K562 (cell line): ENCODE measurements around the gene GLT1D1. TPM values are rescaled to one million over a fixed set of nuclear protein-coding genes. Genes with fewer than 3 reads are reported as not detected.
A peak's percentile ranks its signal among the peaks of the same experiment; 100 is the strongest.

Source experiments
- ATAC-seq: fragments of 200-7000 bp; cut with Tn5 transposase; 3 replicates; pipeline ENCODE4 v1.9.1; 2020; ENCODE audit warnings: moderate library complexity
- BruUV-seq: library from RNA; stranded (reverse); fragments of 400-500 nt; replicated peaks from 2 replicates; lab custom pipeline; 2021; lab: Mats Ljungman, UMichigan
- CTCF ChIA-PET: fragments of 300-600 bp; formaldehyde crosslinking; extraction: SDS; loops from one replicate; lab custom pipeline; 2021; ENCODE audit warnings: low intra/inter-chr PET ratio; lab: Yijun Ruan, JAX
- POLR2A ChIA-PET: fragments of 300-600, 350-650 bp; sonication (Branson Sonifier 250); formaldehyde crosslinking; extraction: SDS; loops from one replicate; lab custom pipeline; 2021; ENCODE audit warnings: antibody characterized with exemption, inconsistent platforms; lab: Yijun Ruan, JAX
- DNase-seq, 4 experiments: peaks; one replicate each; pipeline versions ENCODE4 v3.0.0 to v3.0.0-alpha.2; 2011 to 2018; ENCODE audit warnings: low spot score in 3 of 4, mixed read lengths in 3 of 4; ENCODE audit errors: extremely low read depth in 1 of 4
- FAIRE-seq: peaks from 2 replicates; lab custom pipeline; 2011; peaks lifted over from hg19 to GRCh38; lab: Jason Lieb, UNC
- H2AFZ ChIP-seq: 2 replicates; pipeline ENCODE4 v1.6.0; 2011; ENCODE audit warnings: low read depth, low read length, control low read depth, inconsistent platforms
- H3K27ac ChIP-seq: fragments of 200-600 bp; 3 replicates; pipeline ENCODE4 v1.8.0; 2011; ENCODE audit warnings: low read depth, mild to moderate bottlenecking, control low read depth, inconsistent platforms, low read length, moderate library complexity, mixed read lengths; ENCODE audit errors: extremely low read depth
- H3K27me3 ChIP-seq, 2 experiments: fragments of 300-600 bp in 1 of 2; 2 replicates in 1 of 2; 3 replicates in 1 of 2; pipeline versions ENCODE4 v1.6.0 to v1.8.0; 2011; ENCODE audit warnings: inconsistent platforms in 2 of 2, low read length in 2 of 2, mild to moderate bottlenecking in 1 of 2, mixed read lengths in 1 of 2, moderate library complexity in 1 of 2; ENCODE audit not compliant: control insufficient read depth in 2 of 2, insufficient read depth in 2 of 2
- H3K36me3 ChIP-seq: fragments of 300-600 bp; 3 replicates; pipeline ENCODE4 v1.8.0; 2011; ENCODE audit warnings: mild to moderate bottlenecking, low read length, inconsistent platforms; ENCODE audit not compliant: control insufficient read depth, insufficient read depth
- H3K4me1 ChIP-seq, 2 experiments: fragments of 200-600 bp in 1 of 2; replicated peaks in 1 of 2; 2 replicates in 1 of 2; 3 replicates in 1 of 2; pipeline versions ENCODE4 v1.5.1 to v1.8.0; 2011; ENCODE audit warnings: inconsistent platforms in 2 of 2, low read length in 2 of 2, mild to moderate bottlenecking in 1 of 2, mixed read lengths in 1 of 2, moderate library complexity in 1 of 2; ENCODE audit not compliant: control insufficient read depth in 2 of 2, insufficient read depth in 2 of 2
- H3K4me2 ChIP-seq: 2 replicates; pipeline ENCODE4 v1.6.1; 2011; ENCODE audit warnings: low read length, control low read depth, inconsistent platforms, mixed read lengths; ENCODE audit not compliant: insufficient read depth
- H3K4me3 ChIP-seq: fragments of 200-600 bp; sonication (generic), shearing (Covaris generic); 2 replicates; pipeline ENCODE4 v1.5.1; 2016; ENCODE audit warnings: control low read depth, inconsistent platforms
- H3K79me2 ChIP-seq: fragments of 200-600 bp; 3 replicates; pipeline ENCODE4 v1.8.0; 2011; ENCODE audit warnings: low read length, inconsistent platforms; ENCODE audit not compliant: control insufficient read depth, insufficient read depth
- H3K9ac ChIP-seq, 2 experiments: 2 replicates each; pipeline versions ENCODE4 v1.6.0 to v1.6.1; 2011; ENCODE audit warnings: low read depth in 2 of 2, low read length in 2 of 2, control low read depth in 1 of 2, inconsistent platforms in 1 of 2, mild to moderate bottlenecking in 1 of 2, mixed read lengths in 1 of 2; ENCODE audit not compliant: insufficient read depth in 1 of 2
- H3K9me1 ChIP-seq: one replicate; pipeline ENCODE4 v1.6.0; 2011; ENCODE audit warnings: inconsistent platforms, mild to moderate bottlenecking, low read length, moderate library complexity; ENCODE audit not compliant: control insufficient read depth, insufficient read depth
- H3K9me3 ChIP-seq: replicated peaks from 2 replicates; pipeline ENCODE4 v1.5.1; 2011; ENCODE audit warnings: low read depth, low read length, inconsistent platforms; ENCODE audit not compliant: control insufficient read depth, insufficient read depth
- H4K20me1 ChIP-seq: replicated peaks from 2 replicates; pipeline ENCODE4 v1.6.1; 2011; ENCODE audit warnings: low read length, inconsistent platforms, mixed read lengths; ENCODE audit not compliant: control insufficient read depth, insufficient read depth
- EGR1 ChIP-seq: fragments of 450-650 bp; conservative IDR thresholded peaks from 2 replicates; pipeline ENCODE4 v1.6.1; 2017; ENCODE audit warnings: mild to moderate bottlenecking
- ESRRB ChIP-seq: fragments of 250-450 bp; sonication (Bioruptor Pico); IDR thresholded peaks from 2 replicates; pipeline ENCODE4 v1.5.0; 2020; ENCODE audit warnings: mild to moderate bottlenecking, moderate library complexity, borderline replicate concordance
- GTF2F1 ChIP-seq: IDR thresholded peaks from 2 replicates; pipeline ENCODE4 v1.6.1; 2011; ENCODE audit warnings: low read depth, low read length, improper control_type of control experiment
- NEUROD1 ChIP-seq: fragments of 150-350 bp; IDR thresholded peaks from 2 replicates; pipeline ENCODE4 v1.6.1; 2014; ENCODE audit warnings: borderline replicate concordance, low read length, low read depth; ENCODE audit not compliant: partially characterized antibody
- RBM34 ChIP-seq: fragments of 200-400 bp; formaldehyde crosslinking; IDR thresholded peaks from 2 replicates; pipeline ENCODE4 v1.6.1; 2018; ENCODE audit warnings: low read length, borderline replicate concordance; ENCODE audit not compliant: insufficient read depth
- SMAD4 ChIP-seq: fragments of 250-450 bp; sonication (Bioruptor Pico); conservative IDR thresholded peaks from 2 replicates; pipeline ENCODE4 v1.8.0; 2021; ENCODE audit warnings: inconsistent platforms, mild to moderate bottlenecking, moderate library complexity
- SRSF1 ChIP-seq: fragments of 200-400 bp; formaldehyde crosslinking; IDR thresholded peaks from 2 replicates; pipeline ENCODE4 v1.6.1; 2017; ENCODE audit warnings: mild to moderate bottlenecking, low read depth, low read length, moderate library complexity
- TAL1 ChIP-seq: fragments of 450-650 bp; IDR thresholded peaks from 2 replicates; pipeline ENCODE4 v1.6.1; 2016; ENCODE audit warnings: mild to moderate bottlenecking
- WHSC1 ChIP-seq: IDR thresholded peaks from one replicate; pipeline ENCODE4 v1.6.1; 2012; ENCODE audit warnings: low read length, control low read depth, inconsistent platforms
- ZBTB17 ChIP-seq: fragments of 450-650 bp; formaldehyde crosslinking; IDR thresholded peaks from 2 replicates; pipeline ENCODE4 v1.4.0; 2020; ENCODE audit warnings: mild to moderate bottlenecking
- ZNF143 ChIP-seq: sonication (generic); formaldehyde crosslinking; IDR thresholded peaks from 2 replicates; pipeline ENCODE4 v1.9.0; 2022; ENCODE audit warnings: mild to moderate bottlenecking, missing genetic modification reagents
- ZNF311 ChIP-seq: fragments of 250-450 bp; sonication (Bioruptor Pico); IDR thresholded peaks from 2 replicates; pipeline ENCODE4 v1.4.0; 2020; ENCODE audit warnings: mild to moderate bottlenecking, moderate library complexity
- ZNF584 ChIP-seq: fragments of 200-800 bp; sonication (Bioruptor generic); IDR thresholded peaks from 2 replicates; pipeline ENCODE4 v1.6.1; 2016; ENCODE audit warnings: low read depth, mild to moderate bottlenecking, missing genetic modification characterization, missing compliant biosample characterization
- ZNF766 ChIP-seq: fragments of 200-800 bp; sonication (Bioruptor generic); conservative IDR thresholded peaks from 2 replicates; pipeline ENCODE4 v1.6.1; 2016; ENCODE audit warnings: missing genetic modification characterization, missing compliant biosample characterization
- WGBS: fragments of 100-300 bp; shearing (Covaris generic); methylation state at CpG from one replicate; pipeline ENCODE4 v1.1.6; 2016; ENCODE audit warnings: low coverage, mixed read lengths; ENCODE audit not compliant: insufficient coverage; ENCODE audit errors: missing lambda C conversion rate; 5-methylcytosine and 5-hydroxymethylcytosine counted together
- in situ Hi-C: fragments of 300-500 bp; cut with MboI; formaldehyde crosslinking; loops from 4 replicates; pipeline ENCODE4 v1.15.0; 2018; ENCODE audit warnings: inconsistent platforms, mixed read lengths
- intact Hi-C: fragments of 100-400 bp; cut with micrococcal nuclease; formaldehyde crosslinking; loops from 2 replicates; pipeline ENCODE4 v1.14.2; 2022
- polyA plus RNA-seq, 8 experiments: library from polyadenylated mRNA; depleted of rRNA in 4 of 8; stranded (reverse) in 5 of 8; unstranded in 3 of 8; fragments of >200 nt; fragmentation: Nextera tagmentation in 2 of 8; fragmentation: Illumina TruSeq in 1 of 8; extraction: Ambion mirVana in 2 of 8; extraction: Trizol in 1 of 8; gene quantifications; 2 replicates each; pipeline versions ENCODE4 v1.2.1 to v1.2.3, GENCODE V29; 2011 to 2014; ENCODE audit warnings: inconsistent platforms in 1 of 8, missing spikeins in 1 of 8
- total RNA-seq, 7 experiments: library from RNA; depleted of rRNA in 6 of 7; stranded (reverse); fragments of >200 nt in 6 of 7; fragmentation: Illumina TruSeq in 2 of 7; extraction: Trizol in 2 of 7; gene quantifications; 2 replicates each; pipeline versions ENCODE4 v1.2.1 to v1.2.3, GENCODE V29; 2011 to 2021; ENCODE audit warnings: low replicate concordance in 1 of 7
- TF ChIP-seq, protein P1 (sequence below): sonication (generic); formaldehyde crosslinking; IDR thresholded peaks from 2 replicates; pipeline ENCODE4 v1.8.0; 2022; ENCODE audit warnings: missing genetic modification reagents, mild to moderate bottlenecking, moderate library complexity, borderline replicate concordance
- TF ChIP-seq, protein P2 (sequence below): fragments of 250-450 bp; sonication (Bioruptor Pico); IDR thresholded peaks from 2 replicates; pipeline ENCODE4 v1.8.0; 2021; ENCODE audit warnings: moderate library complexity, mild to moderate bottlenecking, inconsistent platforms

The GLT1D1 gene
- total and polyA plus RNA-seq, 9 of the 15 experiments (the other 6 are each of a cell fraction or from before 2014, with no cell fraction given), result 0.04 TPM; not detected in 8

DNA sequence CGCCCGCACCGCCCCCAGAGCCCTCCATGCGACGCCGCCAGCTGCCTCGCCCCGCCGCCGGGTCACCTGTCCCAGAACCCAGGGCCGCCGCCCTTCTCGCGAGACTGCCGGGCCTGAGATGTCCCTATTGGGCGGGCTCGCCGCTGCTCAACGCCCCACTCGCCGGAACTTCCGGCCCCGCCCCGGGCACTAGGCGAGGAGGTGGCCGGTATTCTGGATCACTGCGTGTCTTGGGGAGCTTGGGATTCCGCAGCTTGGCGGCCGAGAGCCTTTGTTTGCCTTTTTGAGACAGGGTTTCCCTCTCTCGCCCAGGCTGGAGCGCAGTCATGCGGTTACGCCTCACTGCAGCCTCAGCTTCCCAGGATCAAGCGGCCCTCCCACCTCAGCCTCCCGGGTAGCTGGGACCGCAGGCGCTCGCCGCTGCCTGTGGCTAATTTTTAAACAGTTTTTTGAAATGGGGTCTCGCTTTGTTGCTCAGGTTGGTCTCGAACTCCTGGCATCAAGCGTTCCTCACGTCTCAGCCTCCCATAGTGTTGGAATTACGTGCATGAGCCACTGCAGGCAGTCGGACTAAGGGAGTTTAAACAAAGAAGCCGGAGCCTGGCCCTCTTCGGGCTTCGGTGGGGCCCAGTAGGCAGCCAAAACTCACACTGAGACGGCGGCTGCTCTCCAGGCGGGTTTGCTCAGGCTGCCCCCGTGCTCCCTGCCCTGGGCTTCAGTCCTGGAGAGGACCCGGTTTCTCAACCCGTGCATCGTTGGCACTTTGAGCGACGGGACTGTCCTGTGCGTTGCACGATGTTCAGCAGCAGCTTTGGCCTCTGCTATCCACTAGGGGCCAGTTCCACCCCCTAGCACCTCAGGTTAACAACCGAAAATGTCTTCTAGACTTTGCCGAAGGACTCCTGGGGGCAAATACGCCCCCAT is 29.1 kb upstream of the GLT1D1 start, which contains the start of gene SLC15A4 (continued):
- TF ChIP-seq, protein P1, sequence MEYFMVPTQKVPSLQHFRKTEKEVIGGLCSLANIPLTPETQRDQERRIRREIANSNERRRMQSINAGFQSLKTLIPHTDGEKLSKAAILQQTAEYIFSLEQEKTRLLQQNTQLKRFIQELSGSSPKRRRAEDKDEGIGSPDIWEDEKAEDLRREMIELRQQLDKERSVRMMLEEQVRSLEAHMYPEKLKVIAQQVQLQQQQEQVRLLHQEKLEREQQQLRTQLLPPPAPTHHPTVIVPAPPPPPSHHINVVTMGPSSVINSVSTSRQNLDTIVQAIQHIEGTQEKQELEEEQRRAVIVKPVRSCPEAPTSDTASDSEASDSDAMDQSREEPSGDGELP (CRISPR knock-in tag), result peak; percentile 90
- TF ChIP-seq NEUROD1 (peak; percentile 85), ESRRB (CRISPR knock-in tag) (no peak), ZNF766 (CRISPR knock-in tag) (0 out of 2 replicates have a peak, but pooled peaks have one; percentile 27), SMAD4 (no peak)

DNA sequence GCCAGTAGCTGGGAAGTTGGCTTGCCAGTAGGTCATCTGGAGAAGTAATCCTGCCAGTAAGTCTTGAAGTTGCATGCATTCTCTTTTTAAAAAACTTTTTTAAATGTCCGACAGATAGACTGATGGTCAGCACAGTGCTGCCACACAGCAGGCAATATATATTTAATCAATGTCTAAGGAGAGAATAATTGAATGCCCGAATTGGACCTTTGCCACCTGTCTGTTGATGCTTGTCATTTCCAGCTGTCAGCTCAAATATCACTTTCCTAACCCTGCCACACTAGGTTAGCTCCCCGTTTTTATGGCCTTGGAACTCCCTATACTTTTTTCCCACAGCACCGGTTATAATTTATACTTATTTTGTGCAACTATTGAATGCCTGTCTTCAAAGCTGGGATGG is 27.4 kb upstream of the GLT1D1 start:
- Histone ChIP-seq H3K4me3 (no peak overlapping the region), H3K9ac (no peak overlapping the region), H3K36me3 (peaks cover 7% of the 10 kb centered on the region; the same call in 2 of the 3 replicates), H3K27ac (no peak overlapping the region), H2AFZ (no peak overlapping the region), H4K20me1 (peaks cover 4% of the 10 kb centered on the region; the same call in 1 of the 2 replicates), H3K9me1 (no peaks in the 10 kb centered on the region), H3K79me2 (peaks cover 27% of the 10 kb centered on the region), H3K4me1 (peaks cover 0 to 27% of the 10 kb centered on the region in 2 experiments; a peak in 3 of 5 replicates), H3K27me3 (peaks cover 16% of the 10 kb centered on the region in 2 experiments), H3K4me2 (no peak overlapping the region), H3K9me3 (no peaks in the 10 kb centered on the region)
- POLR2A ChIA-PET, result no interaction called here
- 48% methylated on average over 4 of the region's 4 CpGs for WGBS
- intact Hi-C loops, result no loop called here
- CTCF ChIA-PET, result no interaction called here
- ATAC-seq (no peak), FAIRE-seq (no peak), DNase-seq (no peak)
- BruUV-seq, result no TSS peak
- in situ Hi-C loops, result no loop called here
- TF ChIP-seq ZNF311 (no peak), TAL1 (no peak), ZNF143 (CRISPR knock-in tag) (no peak), RBM34 (no peak), GTF2F1 (no peak), ZNF584 (no peak), EGR1 (no peak), WHSC1 (no peak), SRSF1 (no peak), ZBTB17 (CRISPR knock-in tag) (no peak)
- TF ChIP-seq, protein P2, sequence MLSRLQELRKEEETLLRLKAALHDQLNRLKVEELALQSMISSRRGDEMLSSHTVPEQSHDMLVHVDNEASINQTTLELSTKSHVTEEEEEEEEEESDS, result no peak
